GF-D8 (cell line): ENCODE data around the gene FIBP.
"Not testable (repeated sequence)": the region's sequence is repeated elsewhere in the genome, so short reads cannot be mapped to it uniquely, and the experiment has no call there.

Source experiments
- DNase-seq: peaks from one replicate; lab custom pipeline; 2025; lab: John Stamatoyannopoulos, UW

The FIBP gene

GRCh38 chr11:65859095-65859811, 29.0 kb downstream of the FIBP start:
- peak; percentile 97 for DNase-seq

GRCh38 chr11:65858681-65859087, 29.6 kb downstream of the FIBP start:
- no peak for DNase-seq

- peak; percentile 91 for DNase-seq
These were observed 30.2 kb downstream of the FIBP start, which contains the start of gene CFL1 for GRCh38 chr11:65857853-65858680. Gene CFL1 (minus strand): TSS chr11:65858180. CDS start chr11:65858099, 81 bp downstream.

- no peak for DNase-seq
These were observed 30.8 kb downstream of the FIBP start for GRCh38 chr11:65857500-65857852.

GRCh38 chr11:65856689-65857499, 31.4 kb downstream of the FIBP start:
- DNase-seq = peak; percentile 71

- no peak for DNase-seq
These were observed 32.3 kb downstream of the FIBP start for GRCh38 chr11:65855927-65856363.

GRCh38 chr11:65854852-65855837, 33.1 kb downstream of the FIBP start:
- DNase-seq = no peak

GRCh38 chr11:65854161-65854592, 34.1 kb downstream of the FIBP start:
- no peak for DNase-seq

GRCh38 chr11:65853246-65853979, 34.9 kb downstream of the FIBP start:
- DNase-seq = no peak

GRCh38 chr11:65852508-65853245, 35.6 kb downstream of the FIBP start:
- no peak for DNase-seq

- no peak for DNase-seq
These were observed 36.3 kb downstream of the FIBP start for GRCh38 chr11:65851811-65852507.

- DNase-seq = no peak
These were observed 37.1 kb downstream of the FIBP start for GRCh38 chr11:65851083-65851579.

- no peak for DNase-seq
These were observed 37.8 kb downstream of the FIBP start for GRCh38 chr11:65850217-65851082.

GRCh38 chr11:65849771-65850216, 38.5 kb downstream of the FIBP start:
- DNase-seq = no peak

- no peak for DNase-seq
These were observed 38.9 kb downstream of the FIBP start for GRCh38 chr11:65849366-65849765.

- DNase-seq = not testable (repeated sequence)
These were observed 39.6 kb downstream of the FIBP start for GRCh38 chr11:65848693-65849092.

- DNase-seq = no peak
These were observed 40.5 kb downstream of the FIBP start for GRCh38 chr11:65847746-65848145.
